HPDE6-E6E7 (cell line): ENCODE measurements around the gene DLL4.

ENCODE experiments used
- DNase-seq: peaks from one replicate; pipeline ENCODE4 v3.0.0; 2011; ENCODE audit warnings: missing footprints; ENCODE audit errors: extremely low spot score

DLL4 gene

DNA sequence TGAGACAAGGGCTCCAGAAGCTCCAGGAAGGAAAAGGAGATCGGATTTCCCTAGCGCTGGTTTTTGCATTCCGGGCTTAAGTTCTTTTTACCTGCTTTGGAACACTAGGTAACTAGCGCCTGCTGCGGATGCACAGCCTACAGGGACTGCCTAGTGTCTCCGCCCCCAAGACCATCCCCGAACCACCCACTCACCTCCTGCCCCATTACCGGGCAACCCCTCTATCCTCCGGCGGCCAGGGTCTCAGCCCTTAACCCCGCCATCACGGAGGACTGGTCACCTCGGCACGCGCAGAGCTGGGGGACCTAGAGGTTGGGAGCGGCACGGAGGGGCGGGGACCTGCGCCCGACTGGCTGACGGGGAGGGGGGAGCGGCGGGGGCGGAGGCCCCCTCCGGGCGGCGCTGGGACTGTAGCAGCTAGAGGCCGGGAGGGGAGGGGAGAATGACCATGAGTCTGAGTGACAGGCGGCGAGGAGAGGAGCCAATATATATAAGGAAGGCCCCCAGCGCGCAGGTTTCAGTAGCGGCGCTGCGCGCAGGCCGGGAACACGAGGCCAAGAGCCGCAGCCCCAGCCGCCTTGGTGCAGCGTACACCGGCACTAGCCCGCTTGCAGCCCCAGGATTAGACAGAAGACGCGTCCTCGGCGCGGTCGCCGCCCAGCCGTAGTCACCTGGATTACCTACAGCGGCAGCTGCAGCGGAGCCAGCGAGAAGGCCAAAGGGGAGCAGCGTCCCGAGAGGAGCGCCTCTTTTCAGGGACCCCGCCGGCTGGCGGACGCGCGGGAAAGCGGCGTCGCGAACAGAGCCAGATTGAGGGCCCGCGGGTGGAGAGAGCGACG is at the start of gene DLL4:
TSS of gene DLL4 (plus strand) at position 520 of the 839 bp plus-strand sequence. CDS start 329 bp downstream, outside the sequence.
- peak; percentile 66 for DNase-seq

DNA sequence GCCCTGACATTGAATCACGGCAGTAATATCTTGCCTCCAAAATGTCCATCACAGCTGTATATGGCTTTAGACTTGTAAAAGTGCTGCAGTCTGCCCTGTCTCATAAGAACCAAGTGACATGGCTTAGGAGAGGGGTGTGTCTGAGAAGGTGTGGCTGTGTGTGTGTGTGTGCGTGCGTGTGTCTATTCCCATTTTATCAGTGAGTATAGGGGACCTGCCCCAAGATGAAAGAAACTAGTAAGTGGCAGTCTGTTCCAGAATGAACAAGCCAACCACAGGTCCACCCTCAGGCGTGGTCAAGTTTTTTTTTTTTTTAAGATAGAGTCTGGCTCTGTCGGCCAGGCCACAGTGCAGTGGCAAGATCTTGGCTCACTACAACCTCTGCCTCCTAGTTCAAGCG is 49.5 kb upstream of the DLL4 start:
- DNase-seq, result no peak

DNA sequence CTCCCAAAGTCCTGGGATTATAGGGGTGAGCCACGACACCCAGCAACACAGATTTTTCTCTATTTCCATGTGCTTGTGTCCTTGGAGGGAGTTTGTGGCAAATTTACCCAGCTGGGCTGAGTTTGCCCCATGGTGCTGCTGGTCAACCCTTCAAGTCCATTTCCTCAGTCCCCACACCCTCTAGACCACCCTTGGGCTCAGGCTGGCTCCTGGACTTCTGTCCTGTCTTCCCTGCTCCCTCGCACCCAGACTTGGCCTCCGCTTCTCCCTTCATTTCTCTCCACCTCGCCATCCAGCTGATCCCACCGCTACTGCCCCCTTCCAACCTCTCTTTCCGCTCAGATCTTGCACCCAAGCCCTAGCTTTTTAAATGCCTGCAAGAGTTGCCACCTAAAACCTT is 47.8 kb upstream of the DLL4 start:
- no peak for DNase-seq

DNA sequence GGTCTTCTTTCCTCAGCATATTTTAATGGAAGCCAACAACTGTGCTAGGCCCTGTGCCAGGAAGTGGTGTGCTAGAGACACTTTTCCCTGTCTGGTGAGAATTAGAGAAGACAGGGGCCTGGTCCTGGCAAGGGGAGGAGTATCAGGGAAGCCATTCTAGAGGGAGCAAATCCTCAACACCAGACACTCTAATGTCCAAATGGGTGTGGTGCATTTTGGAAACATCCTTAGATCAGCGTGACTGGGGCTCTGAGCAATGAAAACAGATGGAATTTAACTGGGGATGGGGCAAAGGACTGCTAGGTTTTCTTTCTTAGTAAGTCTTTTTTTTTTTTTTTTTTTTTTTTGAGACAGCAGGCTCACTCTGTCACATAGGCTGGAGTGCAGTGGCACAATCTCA is 42.6 kb upstream of the DLL4 start:
- DNase-seq, result no peak

DNA sequence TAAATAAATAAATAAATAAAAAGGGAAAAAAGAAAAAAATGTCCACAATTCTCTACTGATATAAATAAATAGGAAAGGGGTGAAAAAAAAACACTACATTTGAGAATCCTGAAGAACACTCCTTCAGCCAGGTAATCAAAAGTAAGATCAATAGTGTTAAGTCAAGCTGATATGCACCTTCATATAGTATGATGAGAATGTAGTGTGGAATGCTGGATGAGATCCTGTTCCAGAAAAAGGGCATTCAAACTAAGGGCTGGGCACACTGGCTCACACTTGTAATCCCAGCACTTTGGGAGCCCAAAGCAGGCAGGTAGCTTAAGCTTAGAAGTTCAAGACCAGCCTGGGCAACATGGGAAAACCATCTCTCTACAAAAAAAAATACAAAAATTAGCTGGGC is 40.0 kb upstream of the DLL4 start:
- DNase-seq, result no peak

DNA sequence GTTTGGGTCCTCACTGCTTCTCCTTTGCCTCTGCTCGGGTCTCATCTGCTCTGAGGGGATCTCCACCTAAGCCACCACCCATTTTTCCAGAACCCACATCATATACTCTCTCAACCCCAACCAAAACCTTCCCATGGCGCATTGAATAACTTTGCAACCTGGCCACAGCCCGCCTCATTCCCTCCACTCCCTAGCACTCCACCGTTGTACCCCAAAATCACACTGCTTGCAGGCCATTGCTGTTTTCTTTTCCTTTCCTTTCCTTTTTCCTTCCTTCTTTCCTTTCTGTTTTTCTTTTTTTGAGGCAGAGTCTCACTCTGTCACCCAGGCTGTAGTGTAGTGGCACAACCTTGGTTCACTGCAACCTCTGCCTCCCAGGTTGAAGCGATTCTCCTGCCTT is 38.0 kb upstream of the DLL4 start:
- DNase-seq, result no peak

DNA sequence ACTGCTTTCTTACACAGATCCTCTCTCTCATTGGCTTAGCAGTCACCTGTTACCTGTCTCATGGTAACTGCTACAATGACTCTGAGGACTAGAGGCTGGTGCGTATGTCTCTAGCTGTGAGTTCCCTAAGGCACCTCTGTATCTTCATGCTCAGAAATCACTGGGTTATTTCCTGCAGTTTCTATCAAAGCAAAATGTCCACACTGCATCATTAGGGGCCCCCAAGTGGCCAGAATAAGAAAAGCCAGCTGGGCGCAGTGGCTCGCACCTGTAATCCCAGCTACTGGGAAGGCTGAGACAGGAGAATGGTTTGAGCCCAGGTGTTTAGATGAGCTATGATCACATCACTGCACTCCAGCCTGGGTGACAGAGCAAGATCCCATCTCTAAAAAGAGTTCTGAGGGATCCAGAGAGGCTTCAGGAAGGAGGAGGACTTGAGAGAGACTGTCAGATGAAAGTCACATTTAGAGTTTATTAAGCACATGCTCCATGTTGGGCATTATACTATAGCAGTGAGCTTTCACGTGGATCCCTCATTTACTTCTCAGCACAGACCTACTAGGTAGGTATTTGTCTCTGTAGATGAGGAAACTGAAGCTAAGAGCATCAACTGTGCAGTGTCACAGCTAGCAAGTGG is 37.2 kb upstream of the DLL4 start:
- no peak for DNase-seq

DNA sequence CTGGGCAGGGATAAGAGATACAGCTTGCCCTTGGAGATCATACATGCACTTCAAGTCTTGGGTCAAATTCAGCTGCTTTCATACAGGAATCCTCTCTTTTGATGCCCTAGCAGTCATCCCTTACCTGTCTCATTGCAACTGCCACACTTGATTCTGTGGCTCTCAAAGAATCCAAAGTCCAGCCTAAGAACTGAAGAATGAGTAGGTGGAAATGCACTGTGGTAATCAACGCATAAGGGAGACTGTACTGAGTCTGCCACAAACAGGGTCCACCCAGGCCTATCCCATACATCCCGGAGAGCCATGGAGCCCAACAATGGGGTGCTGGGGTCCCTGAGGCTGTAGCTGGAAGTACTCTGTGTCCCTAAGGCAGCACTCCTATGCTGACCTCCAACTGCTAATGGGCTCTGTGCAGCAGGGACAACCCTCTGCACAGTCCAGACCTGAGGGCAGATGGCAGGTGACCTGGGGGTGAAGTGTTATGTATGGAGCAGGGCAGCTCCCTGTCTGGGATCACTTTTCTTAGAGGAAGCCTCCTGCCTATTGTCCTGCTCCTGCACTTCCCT is 36.6 kb upstream of the DLL4 start:
- DNase-seq, result no peak

DNA sequence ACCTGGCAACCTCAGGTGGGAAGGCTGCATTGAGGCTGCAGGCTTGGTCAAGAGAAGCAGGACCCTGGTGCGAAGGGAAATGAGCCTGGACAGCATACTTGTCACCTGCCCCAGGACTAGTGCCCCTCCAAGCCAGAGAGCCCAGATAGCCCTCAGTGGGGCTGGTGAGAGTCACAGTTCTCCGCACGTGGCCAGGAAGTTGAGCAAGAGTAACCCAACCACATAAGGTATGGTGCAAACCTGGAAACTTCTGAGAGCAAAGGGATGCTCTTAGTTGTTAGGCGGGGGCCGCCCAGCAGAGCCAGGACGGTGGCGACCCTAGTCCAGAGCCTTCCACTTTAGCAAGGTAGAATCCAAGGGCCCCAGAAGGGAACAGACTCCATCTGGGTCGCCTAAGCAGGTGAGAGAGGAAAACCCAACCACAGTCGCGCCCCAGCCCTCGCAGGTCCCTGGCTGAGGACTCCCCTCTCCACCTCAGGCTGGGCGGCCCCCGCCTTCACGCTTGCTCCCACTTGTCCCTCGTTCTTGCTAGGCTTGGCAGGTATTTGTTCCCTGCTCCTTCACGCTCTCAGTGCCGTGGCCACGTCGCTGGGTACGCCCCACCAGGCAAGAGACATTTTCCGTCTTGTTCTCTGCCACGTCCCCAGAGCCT is 36.0 kb upstream of the DLL4 start:
- no peak for DNase-seq

DNA sequence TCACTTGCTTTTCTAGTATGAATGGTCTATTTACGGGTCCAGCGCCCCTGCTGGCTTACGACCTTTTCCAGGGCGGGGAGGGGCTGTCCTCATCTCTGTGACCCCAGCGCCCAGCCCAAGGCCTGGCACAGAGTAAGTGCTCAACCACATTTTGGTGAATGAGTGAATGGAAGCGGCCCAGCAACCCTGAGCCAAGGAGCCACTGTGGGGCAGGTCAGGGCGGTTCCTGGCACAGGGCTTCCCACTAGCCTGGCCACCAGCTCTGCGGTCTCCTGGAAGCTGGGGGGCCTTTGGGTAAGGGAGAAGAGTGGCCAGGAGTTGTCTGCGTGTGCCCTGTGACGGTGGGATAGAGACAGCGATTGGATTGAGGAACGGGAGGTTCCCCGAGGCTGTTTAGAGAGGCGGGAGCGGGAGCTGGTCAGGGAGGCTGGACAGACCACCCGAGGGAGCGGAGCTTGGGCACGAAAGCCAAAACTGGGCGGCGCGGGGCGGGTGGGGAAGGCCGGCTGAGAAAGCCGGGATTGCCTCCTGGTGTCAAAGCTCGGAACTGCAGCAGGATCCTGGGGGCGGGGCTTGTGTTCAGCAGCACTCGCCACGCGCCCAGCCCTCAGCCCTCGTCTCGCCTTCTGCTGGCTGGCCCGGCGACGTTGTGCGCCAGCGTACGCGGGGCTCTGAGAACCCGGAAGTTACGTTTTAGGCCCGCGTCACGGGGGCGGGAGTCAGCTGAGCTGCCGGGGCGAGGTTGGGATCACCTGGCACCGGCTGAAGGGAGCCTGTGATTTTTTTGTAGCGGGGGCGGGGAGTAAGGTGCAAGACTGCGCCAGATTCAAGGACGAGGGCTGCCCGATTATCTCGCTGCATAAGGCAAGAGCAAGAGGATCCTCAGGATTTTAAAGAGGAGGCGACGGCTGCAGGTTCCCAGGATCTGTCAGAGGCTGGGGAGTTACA is 35.1 kb upstream of the DLL4 start, which contains the start of gene VPS18:
TSS of gene VPS18 (plus strand) at position 718 of the 948 bp plus-strand sequence. CDS start 319 bp downstream, outside the sequence.
- DNase-seq, result peak; percentile 88

DNA sequence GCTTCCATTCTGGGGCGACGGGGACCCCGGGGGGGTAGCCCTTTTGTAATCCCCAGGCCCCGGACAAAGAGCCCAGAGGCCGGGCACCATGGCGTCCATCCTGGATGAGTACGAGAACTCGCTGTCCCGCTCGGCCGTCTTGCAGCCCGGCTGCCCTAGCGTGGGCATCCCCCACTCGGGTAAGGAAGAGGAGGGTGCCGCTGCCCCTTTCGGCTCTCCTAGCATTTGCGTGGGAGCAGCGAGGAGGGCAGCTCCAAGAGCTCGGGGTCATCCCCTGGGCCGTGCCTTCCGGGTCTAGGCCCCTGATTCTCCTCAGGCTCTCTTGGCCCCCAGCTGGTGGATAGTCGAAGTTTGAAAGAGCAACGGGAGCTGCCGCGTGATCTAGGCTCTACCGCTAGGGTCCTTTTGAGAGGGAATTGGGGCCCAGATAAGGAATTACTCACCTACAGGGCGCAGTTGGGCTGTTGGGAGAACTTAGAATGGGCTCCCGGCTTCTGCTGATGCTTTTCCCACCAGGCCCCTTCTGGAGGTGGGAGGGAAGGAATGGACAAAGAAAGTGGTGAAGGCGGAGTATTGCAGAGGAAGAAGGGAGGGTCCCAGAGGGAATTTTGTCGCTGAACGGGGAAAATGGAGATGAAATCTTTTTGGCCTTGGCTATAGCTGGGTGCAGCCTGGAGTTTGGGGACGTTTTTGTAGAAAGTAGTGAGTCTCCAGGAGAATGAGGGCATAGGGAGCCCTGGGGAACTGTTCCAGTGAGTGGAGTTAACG is 34.3 kb upstream of the DLL4 start:
- no peak for DNase-seq

DNA sequence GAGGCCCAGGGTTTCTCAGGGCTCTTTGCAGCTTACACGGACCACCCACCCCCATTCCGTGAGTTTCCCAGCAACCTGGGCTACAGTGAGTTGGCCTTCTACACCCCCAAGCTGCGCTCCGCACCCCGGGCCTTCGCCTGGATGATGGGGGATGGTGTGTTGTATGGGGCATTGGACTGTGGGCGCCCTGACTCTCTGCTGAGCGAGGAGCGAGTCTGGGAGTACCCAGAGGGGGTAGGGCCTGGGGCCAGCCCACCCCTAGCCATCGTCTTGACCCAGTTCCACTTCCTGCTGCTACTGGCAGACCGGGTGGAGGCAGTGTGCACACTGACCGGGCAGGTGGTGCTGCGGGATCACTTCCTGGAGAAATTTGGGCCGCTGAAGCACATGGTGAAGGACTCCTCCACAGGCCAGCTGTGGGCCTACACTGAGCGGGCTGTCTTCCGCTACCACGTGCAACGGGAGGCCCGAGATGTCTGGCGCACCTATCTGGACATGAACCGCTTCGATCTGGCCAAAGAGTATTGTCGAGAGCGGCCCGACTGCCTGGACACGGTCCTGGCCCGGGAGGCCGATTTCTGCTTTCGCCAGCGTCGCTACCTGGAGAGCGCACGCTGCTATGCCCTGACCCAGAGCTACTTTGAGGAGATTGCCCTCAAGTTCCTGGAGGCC is 29.5 kb upstream of the DLL4 start:
- no peak for DNase-seq

DNA sequence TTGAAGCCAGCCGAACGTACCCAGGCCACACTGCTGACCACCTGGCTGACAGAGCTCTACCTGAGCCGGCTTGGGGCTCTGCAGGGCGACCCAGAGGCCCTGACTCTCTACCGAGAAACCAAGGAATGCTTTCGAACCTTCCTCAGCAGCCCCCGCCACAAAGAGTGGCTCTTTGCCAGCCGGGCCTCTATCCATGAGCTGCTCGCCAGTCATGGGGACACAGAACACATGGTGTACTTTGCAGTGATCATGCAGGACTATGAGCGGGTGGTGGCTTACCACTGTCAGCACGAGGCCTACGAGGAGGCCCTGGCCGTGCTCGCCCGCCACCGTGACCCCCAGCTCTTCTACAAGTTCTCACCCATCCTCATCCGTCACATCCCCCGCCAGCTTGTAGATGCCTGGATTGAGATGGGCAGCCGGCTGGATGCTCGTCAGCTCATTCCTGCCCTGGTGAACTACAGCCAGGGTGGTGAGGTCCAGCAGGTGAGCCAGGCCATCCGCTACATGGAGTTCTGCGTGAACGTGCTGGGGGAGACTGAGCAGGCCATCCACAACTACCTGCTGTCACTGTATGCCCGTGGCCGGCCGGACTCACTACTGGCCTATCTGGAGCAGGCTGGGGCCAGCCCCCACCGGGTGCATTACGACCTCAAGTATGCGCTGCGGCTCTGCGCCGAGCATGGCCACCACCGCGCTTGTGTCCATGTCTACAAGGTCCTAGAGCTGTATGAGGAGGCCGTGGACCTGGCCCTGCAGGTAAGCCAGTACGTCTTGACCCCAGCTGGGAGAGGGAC is 28.7 kb upstream of the DLL4 start:
- DNase-seq, result no peak

DNA sequence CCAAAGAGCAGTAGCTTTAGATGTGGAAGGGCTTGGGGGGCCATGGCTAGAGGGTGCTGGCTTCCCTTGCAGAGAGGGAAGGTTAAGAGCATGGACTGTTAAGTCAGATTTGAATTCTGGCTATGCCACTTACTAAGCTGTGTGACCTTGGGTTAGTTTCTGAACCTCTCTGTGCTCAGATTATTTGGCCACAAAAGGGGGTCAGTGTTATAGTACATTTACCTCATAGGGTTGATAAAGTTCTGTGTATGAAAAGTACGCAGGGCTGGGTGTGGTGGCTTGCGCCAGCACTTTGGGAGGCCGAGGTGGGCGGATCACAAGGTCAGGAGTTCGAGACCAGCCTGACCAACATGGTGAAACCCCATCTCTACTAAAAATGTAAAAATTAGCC is 28.1 kb upstream of the DLL4 start:
- DNase-seq, result no peak

DNA sequence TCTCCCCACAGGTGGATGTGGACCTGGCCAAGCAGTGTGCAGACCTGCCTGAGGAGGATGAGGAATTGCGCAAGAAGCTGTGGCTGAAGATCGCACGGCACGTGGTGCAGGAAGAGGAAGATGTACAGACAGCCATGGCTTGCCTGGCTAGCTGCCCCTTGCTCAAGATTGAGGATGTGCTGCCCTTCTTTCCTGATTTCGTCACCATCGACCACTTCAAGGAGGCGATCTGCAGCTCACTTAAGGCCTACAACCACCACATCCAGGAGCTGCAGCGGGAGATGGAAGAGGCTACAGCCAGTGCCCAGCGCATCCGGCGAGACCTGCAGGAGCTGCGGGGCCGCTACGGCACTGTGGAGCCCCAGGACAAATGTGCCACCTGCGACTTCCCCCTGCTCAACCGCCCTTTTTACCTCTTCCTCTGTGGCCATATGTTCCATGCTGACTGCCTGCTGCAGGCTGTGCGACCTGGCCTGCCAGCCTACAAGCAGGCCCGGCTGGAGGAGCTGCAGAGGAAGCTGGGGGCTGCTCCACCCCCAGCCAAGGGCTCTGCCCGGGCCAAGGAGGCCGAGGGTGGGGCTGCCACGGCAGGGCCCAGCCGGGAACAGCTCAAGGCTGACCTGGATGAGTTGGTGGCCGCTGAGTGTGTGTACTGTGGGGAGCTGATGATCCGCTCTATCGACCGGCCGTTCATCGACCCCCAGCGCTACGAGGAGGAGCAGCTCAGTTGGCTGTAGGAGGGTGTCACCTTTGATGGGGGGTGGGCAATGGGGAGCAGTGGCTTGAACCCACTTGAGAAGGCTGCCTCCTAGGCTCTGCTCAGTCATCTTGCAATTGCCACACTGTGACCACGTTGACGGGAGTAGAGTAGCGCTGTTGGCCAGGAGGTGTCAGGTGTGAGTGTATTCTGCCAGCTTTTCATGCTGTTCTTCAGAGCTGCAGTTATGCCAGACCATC is 26.3 kb upstream of the DLL4 start:
- DNase-seq, result no peak

DNA sequence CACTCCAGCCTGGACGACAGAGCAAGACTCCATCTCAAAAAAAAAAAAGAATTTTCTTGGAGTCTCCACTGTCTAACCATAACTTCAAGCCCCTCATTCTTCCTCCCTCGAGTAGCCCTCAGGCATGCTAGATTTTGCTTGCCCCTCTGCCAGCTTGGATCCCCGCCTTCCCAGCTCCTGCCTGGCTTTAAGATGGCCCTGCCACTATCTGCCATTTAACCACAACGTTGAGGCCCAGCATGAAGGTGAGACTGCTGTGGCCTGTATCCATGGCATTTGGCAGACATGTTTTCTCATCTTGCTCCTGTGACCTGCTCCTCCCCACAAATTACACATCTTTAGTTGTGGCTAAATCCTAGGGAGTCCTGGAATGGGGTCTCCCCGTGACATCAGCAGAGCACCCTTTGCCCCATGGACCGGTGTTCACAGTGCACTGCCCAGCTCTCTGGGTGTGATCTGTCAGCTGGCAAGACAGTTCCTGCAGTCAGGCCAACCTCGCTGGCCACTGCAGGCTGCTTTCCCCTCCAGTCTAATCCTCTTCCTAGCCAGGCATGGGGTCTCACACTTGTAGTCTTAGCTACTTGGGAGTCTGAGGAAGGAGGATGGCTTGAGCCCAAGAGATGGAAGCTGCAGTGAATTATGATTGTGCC is 24.5 kb upstream of the DLL4 start:
- no peak for DNase-seq
